OCI-LY1 (cell line): ENCODE data around the gene LAIR2.

Source experiments
- EZH2 ChIP-seq: fragments of 200-600 bp; sonication (generic), shearing (Covaris generic); IDR thresholded peaks from 2 replicates; pipeline ENCODE4 v1.8.0; 2017; ENCODE audit warnings: borderline replicate concordance, mixed run types, mild to moderate bottlenecking, antibody characterized with exemption, low read length, moderate library complexity, mixed read lengths
- TF ChIP-seq, protein P1 (sequence below): fragments of 200-600 bp; sonication (generic), shearing (Covaris generic); IDR thresholded peaks from 2 replicates; pipeline ENCODE4 v1.5.1; 2017; ENCODE audit warnings: mild to moderate bottlenecking, antibody characterized with exemption, low read length, moderate library complexity, mixed read lengths

DNA sequence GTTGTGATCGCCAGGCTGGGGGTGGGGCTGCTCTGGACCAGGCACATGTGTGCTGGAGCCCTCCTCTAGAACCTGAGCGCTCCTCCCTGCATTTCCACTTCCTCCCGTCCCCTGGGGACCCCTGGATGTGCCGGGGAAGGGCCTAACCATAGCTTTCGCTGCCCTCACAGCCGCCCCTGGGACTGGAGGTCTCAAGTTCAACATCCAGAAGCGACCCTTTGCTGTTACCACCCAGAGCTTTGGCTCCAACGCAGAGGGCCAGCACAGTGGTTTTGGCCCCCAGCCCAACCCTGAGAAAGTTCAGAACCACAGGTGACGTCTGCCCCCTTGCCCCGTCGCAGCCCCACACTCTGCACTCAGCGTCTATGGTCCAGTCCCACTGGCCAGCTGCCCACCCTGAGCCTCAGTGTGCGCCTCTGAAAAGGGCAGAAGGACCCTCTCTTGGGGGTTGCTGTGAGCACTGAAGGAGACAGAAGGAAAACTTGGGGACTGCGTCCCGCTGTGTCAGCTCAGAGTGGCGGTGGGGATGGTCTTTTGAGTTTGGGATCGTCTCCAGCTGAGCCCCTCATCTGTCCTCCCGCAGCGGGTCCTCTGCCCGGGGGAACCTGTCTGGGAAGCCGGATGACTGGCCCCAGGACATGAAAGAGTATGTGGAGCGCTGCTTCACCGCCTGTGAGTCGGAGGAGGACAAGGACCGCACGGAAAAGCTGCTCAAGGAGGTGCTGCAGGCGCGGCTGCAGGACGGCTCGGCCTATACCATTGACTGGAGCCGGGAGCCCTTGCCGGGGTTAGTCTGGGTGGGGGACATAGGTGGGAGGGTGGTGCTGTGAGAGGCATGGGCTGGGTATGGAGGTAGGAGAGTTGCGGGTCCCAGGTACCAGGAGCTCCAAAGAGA is 47.6 kb upstream of the LAIR2 start:
- TF ChIP-seq, protein P1, sequence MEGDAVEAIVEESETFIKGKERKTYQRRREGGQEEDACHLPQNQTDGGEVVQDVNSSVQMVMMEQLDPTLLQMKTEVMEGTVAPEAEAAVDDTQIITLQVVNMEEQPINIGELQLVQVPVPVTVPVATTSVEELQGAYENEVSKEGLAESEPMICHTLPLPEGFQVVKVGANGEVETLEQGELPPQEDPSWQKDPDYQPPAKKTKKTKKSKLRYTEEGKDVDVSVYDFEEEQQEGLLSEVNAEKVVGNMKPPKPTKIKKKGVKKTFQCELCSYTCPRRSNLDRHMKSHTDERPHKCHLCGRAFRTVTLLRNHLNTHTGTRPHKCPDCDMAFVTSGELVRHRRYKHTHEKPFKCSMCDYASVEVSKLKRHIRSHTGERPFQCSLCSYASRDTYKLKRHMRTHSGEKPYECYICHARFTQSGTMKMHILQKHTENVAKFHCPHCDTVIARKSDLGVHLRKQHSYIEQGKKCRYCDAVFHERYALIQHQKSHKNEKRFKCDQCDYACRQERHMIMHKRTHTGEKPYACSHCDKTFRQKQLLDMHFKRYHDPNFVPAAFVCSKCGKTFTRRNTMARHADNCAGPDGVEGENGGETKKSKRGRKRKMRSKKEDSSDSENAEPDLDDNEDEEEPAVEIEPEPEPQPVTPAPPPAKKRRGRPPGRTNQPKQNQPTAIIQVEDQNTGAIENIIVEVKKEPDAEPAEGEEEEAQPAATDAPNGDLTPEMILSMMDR: no peak
- no peak for TF ChIP-seq EZH2
